ENCODE measurements around the gene SEMA4A.

DNA sequence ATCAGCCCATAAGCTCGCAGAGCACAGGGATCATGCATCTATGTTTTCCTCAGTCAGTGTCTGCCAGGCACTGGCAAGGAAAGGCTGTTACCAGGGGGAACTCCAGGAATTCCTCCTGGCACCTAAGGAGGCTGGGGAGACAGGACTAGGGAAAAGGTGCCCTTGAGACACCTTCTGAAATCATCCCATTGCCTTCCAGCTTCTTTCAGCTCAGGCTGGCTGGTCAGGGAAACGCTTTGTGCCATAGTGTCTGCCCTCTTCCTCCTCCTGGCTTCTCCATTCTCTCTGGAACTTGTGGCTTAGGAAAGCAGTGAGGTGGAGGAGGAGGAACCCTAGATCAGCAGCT is 25.1 kb upstream of the SEMA4A start:
- TF ChIP-seq, protein P1, sequence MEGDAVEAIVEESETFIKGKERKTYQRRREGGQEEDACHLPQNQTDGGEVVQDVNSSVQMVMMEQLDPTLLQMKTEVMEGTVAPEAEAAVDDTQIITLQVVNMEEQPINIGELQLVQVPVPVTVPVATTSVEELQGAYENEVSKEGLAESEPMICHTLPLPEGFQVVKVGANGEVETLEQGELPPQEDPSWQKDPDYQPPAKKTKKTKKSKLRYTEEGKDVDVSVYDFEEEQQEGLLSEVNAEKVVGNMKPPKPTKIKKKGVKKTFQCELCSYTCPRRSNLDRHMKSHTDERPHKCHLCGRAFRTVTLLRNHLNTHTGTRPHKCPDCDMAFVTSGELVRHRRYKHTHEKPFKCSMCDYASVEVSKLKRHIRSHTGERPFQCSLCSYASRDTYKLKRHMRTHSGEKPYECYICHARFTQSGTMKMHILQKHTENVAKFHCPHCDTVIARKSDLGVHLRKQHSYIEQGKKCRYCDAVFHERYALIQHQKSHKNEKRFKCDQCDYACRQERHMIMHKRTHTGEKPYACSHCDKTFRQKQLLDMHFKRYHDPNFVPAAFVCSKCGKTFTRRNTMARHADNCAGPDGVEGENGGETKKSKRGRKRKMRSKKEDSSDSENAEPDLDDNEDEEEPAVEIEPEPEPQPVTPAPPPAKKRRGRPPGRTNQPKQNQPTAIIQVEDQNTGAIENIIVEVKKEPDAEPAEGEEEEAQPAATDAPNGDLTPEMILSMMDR (conservative IDR thresholded peaks at IDR 0.05; ENCODE audit: low read length), result no peak
- no peak for TF ChIP-seq EZH2phosphoT487 (IDR thresholded peaks at IDR 0.05; ENCODE audit: borderline replicate concordance, low read depth, low read length)
